Left ventricle myocardium superior (tissue), 1 donor: Measurements from ENCODE around the gene TBC1D9. TPM values are rescaled to one million over a fixed set of nuclear protein-coding genes. Genes with fewer than 3 reads are reported as not detected.
A peak's percentile ranks its signal among the peaks of the same experiment; 100 is the strongest.

ENCODE experiments used
- ATAC-seq: fragments of 200-7000 bp; cut with Tn5 transposase; one replicate; pipeline ENCODE4 v1.9.1; 2020; ENCODE audit warnings: mild to moderate bottlenecking, moderate library complexity
- DNase-seq: peaks from one replicate; pipeline ENCODE4 v3.0.0-alpha.2; 2020
- intact Hi-C: fragments of 100-400 bp; cut with micrococcal nuclease; formaldehyde crosslinking; loops from one replicate; pipeline ENCODE4 v1.11.0; 2022
- total RNA-seq: library from RNA; stranded (reverse); fragmentation: NEBNext Ultra II Directional; extraction: Animal tissue kit (Norgen Biotek cat#: 25700); gene quantifications from one replicate; pipeline ENCODE4 v1.2.1, GENCODE V29; 2021
- donor health status: DM: no; HTN: yes; CAD: no; lungs with severe emphysema.

The TBC1D9 gene
- total RNA-seq, 1 donor from 2014 or later = 12.8 TPM

DNA sequence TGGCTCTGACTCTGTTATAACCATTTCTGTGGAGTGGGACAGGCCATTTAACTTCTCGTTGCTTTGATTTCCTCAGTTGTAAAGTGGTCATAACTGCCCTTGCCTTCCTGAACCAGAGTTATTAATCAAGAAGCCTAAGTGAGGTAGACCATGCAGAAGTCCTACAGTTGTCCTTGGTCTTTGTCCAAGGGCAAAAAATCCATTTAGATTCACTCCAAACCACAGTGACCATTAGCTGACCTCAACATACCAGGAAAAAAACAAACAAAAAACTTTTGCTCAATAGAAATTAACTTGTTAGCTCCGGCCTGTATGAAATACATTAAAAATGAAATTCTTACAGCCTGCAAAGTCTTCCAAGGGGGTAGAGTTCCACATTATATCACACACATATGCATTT, 52.7 kb downstream of the TBC1D9 start:
- ATAC-seq (no peak), DNase-seq (no peak)
- intact Hi-C loops = no loop called here

DNA sequence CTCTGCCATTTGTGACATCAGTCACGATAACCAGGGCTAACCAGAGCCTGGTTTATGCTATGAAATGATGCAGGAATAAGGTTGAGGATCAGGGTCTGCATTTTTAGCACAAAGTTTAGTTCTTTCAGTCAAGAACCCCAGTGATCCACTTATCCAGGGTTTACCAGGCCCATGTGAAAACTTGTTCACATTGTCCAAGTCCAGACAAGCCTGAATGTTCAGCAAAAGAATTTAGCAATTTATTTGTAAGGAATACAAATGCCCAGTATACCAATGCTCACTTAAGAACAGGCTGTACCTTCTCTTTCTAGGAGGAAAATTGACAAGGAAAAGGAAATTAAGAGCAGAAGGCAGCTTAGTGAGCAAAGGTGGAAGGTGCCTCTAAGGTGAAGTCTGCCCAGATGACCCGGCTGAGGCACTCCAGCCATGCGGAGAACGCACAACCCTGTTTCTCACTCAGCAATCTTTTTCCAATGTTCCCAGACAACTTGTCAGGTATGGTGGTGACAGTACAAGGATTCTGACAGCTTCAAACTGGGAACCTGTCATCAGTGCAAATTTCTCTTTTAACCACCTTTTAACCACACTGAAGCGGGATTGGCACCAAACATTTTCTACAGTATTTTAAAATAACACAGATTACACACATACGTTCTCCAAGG, 54.0 kb downstream of the TBC1D9 start:
- intact Hi-C loops = no loop called here
- DNase-seq (no peak), ATAC-seq (peak; percentile 71)

DNA sequence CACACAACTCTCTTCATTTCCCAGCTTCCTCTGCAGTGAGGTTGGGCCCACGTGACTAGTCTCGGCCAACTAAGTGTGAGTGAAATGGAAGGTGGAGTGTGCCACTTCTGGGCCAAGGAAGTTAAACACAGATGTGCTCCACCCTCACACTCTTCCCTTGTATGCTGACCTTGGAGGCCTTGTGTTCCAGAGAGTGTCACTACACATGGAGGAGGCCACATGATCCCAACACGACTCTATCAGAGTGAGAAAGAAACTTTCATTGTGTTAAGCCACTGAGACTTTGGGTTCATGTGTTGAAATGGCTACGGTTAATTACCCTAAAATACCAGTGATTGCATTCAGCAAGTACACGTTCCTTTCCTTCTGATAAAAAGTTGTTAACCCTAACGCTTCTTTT, 55.1 kb downstream of the TBC1D9 start:
- ATAC-seq (no peak), DNase-seq (no peak)
- intact Hi-C loops = no loop called here

DNA sequence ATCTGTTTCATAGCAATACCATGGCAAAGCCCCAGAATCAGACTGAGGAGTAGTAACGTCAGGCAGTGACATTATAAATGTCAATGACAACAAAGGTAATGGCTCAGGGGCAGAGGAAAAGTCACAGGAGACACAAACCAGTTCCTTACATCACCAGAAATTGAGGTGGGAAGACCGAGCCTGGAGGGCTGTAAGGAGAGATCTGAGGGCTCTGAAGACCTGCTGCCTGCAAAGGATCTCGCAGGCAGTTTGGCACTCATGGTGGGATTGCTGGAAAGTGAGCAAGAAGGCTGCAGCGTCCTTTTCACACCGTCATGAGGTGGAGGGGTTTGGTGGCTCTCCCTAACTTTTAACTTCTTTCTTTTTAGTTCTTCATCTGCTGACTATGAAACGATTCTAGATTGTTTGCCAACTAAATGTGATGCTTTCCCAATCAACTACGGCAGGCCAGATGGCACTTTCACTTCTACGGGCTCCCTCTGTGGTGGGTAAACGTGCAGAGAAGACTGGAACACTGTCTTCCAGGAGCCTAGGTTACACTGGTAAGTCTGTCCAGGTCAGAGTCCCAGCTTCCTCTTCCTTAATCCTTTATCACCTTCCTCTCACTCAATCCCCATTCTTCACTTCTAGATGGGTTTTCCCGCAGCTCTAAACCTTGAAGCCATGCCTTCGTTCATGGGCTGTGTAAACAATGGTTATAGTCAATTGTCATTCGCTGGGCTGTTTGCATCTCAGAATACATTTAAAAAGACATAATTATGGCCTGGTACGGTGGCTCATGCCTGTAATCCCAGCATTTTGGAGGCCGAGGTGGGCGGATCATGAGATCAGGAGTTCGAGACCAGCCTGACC, 58.2 kb downstream of the TBC1D9 start:
- intact Hi-C loops = no loop called here
- ATAC-seq (no peak), DNase-seq (no peak)

DNA sequence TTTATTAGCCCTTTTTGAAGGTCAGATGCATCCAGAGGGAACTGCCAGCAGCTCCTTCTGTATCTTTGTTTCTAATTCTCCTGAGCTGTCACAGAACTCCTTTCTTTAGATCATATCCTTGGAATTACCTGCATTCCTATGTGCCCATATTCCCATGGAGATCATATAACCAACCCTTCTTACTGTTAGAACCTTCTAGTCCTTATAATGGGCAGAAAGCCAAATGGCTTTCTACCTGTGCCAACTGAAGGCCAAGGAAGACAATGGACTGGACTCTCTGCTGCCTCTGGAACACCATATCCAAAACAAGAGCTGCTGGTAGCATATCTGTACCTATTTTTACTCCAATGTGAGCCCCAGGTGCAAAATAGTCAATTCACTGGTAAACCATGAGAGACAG, 60.7 kb downstream of the TBC1D9 start:
- DNase-seq (no peak), ATAC-seq (no peak)
- intact Hi-C loops = no loop called here

DNA sequence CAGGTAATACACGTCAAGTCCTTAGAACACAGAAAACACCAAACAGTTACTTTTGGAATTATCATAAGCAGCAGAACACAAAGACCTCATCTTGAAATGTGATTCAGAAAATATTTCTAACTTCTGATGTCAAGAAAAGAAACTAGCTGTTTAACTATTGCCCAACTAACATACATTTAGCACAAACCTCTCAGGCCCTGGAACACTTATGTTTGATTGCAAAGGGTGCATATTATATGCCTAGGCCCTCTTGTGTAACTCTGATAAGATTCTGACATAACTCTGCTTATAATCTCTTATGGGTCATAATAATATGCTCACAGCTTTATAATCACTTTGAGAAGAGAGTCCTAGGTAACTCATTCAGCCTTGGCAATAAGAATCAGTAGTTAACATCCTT, 62.6 kb downstream of the TBC1D9 start:
- intact Hi-C loops = no loop called here
- no peak for ATAC-seq

DNA sequence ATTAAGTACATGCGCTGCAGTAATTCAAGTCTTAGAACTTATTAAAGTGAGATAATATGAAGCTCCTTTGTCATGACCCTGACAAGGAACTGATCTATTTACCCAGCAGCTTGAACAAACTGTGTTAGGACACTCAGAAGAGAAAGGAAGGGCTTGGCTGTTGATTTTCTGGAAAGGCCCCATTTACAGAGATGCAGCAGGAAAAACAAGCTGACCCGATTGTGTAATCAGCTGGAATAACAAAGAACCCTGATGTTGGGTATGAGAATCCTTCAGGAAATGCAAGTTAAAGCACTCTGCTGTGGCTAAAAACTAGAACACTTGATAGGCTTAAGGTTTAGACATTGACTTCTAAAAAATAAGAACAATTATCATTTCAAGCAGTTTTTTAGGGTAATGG, 64.8 kb downstream of the TBC1D9 start:
- DNase-seq (no peak), ATAC-seq (peak; percentile 86)
- intact Hi-C loops = no loop called here

More for the DNA sequence above, 62.6 kb downstream of the TBC1D9 start:
- no peak for DNase-seq

DNA sequence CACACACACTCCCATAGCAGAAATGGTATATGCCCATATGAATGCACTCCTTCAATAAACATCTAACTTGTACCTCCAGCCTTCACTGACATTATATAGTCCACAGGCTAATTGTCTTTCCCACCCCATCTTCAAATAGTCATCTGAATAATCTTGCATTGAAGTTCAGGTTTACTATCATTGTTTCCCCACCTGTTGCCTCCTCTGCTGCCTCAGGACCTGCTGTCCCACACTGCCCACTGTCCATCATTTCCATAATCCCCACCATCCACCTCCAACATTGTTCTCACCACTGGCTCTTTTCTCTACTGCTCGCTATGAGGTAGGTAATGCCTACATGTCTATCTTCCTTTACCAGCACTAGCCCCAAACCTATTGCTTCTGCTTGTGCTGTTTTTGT, 66.1 kb downstream of the TBC1D9 start:
- intact Hi-C loops = no loop called here
- DNase-seq = no peak
- ATAC-seq = no peak

DNA sequence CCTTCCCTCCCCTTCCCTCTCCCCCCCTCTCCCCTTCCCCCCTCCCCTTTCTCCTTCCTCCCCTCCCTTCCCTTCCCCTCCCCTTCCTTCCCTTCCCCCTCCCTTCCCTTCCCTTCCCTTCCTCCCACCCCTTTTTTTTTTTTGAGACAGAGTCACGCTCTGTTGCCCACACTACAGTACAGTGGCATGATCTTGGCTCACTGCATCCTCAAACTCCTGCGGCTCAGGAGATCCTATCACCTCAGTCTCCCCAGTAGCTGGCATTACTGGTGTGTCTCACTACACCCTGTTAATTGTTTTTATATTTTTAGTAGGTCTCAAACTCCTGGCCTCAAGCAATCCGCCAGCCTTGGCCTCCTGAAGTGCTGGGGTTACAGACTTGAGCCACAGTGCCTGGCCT, 66.6 kb downstream of the TBC1D9 start:
- intact Hi-C loops = no loop called here
- DNase-seq = no peak
- ATAC-seq = no peak

DNA sequence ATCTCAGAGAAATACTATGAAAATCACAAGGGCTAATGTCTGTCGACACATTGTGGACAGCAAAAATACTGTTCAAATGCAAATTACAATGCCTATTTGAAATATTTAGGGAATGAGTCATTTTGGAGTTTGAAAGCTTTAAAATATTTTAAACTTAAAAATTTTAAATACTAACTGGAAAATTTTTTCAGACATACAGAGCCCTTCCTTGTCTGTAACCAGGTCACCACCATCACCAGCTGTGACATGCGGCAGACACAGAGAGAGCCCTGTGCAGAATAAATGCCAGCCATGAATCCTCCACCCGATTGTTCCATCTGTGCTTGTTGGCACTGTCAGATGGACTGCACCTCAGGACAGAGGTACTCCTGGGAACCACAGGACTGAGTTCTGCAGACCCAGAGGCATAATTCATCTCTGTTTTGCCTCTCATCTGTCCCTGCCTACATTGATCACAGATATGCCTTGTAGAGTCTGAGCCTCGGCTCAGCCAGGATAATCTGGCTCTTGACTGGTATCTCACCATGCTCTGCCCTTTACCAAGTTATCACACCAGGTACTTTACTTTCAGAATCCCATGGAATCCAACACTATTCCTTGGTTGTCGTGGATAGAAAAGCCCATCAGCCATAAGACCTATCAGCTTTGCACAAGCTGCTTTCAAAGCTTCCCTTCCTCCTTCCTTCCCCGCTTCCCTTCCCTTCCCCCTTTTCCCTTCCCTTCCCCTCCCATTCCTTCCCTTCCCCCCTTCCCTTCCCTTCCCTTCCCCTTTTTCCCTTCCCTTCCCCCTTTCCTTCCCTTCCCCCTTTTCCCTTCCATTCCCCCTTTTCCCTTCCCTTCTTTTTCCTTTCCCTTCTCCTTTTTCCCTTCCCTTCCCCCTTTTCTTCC, 67.2 kb downstream of the TBC1D9 start:
- ATAC-seq (peak; percentile 23), DNase-seq (no peak)
- intact Hi-C loops = no loop called here

DNA sequence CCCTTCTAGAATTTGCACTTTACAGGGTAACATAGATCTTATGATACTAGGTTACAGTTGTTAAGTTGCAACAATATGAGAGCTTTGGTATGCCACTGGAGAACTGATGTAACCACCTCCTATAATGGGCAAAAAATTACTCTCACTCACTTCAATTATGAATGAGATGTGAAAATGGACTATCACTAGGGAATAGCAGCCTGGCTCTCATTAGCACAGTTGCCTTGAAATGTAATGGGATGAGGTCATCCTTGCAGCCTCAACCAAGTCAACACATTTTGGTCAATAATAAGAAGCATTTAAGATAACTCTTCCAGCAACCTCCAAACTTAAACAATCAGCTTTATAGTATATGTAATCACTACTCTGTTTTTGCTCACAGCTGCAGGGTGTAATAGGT, 69.4 kb downstream of the TBC1D9 start:
- DNase-seq (no peak), ATAC-seq (peak; percentile 42)
- intact Hi-C loops = no loop called here

DNA sequence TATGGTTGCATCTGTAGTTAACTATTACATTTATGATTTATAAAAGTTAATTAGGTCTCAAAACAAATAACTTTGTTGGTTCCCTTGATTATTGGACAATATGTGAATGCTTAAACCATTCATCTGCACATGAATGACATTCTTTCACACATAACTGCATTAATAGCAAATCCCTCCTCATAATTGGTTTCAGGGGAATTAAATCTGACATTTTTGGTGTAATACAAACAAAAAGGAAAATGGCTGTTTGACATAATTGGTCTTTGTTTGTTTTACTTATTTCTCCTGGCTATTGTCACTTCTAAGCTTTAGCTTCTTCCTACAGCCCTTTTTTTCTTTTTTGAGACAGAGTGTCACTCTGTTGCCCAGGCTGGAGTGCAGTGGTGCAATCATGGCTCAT, 71.9 kb downstream of the TBC1D9 start:
- DNase-seq (no peak), ATAC-seq (no peak)
- intact Hi-C loops = no loop called here

DNA sequence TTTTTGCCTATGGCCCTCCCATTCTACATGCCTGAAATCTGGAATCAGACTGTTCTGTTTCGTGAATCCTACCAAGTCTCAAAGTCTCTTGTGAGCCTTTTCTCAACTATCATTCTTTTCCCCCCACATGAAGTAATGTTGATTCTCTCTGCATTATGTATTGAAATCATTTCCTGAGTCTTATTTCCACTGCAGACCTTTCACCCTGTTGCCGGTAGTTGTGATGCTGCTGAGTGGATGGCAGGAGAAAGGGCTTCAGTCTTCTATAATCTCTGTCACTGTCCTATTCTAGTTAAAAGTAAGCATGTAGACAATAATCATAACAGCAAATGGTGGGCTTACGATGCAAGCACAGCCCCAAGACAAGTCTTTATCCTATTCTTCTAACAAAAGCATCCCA, 75.0 kb downstream of the TBC1D9 start:
- no peak for ATAC-seq
- intact Hi-C loops = no loop called here
- DNase-seq = no peak

DNA sequence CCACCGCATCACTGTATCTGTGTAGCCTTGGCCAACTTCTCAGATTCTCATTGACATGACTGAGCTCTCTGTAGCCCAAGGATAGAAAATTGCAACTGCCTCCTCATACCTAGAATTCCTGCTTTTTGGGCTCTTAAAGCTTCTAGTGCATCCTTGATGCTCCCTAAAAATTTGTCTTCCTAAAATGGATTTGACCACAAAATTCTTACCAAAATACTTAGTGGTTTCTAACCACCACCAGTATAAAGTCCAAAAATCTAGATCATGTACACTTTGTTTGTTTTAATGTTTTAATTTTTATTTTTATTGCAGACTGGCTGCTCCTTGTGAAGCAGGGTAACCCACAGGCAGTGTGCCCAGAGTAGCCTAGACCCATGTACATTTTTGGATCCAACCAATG, 75.5 kb downstream of the TBC1D9 start:
- intact Hi-C loops = no loop called here
- no peak for DNase-seq
- no peak for ATAC-seq

DNA sequence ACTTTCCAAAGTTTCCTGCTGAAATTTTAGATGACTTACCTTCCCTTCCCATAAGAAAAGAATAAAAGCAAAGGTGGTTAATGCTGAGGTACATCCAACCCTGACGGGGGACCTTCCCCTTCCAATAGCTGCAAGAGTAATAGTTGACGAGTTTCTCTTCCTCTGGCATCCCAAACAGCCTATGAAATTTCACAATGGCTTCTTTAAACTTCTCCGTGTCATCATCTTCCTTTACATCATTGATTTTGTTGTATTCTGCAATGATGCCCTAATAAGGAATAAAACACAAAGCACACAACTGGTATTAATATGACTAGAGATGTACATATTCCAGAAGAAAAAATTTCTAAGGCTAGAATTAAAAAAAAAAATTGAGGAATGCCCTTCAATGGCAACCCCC, 76.6 kb downstream of the TBC1D9 start:
- DNase-seq (no peak), ATAC-seq (no peak)
- intact Hi-C loops = no loop called here

DNA sequence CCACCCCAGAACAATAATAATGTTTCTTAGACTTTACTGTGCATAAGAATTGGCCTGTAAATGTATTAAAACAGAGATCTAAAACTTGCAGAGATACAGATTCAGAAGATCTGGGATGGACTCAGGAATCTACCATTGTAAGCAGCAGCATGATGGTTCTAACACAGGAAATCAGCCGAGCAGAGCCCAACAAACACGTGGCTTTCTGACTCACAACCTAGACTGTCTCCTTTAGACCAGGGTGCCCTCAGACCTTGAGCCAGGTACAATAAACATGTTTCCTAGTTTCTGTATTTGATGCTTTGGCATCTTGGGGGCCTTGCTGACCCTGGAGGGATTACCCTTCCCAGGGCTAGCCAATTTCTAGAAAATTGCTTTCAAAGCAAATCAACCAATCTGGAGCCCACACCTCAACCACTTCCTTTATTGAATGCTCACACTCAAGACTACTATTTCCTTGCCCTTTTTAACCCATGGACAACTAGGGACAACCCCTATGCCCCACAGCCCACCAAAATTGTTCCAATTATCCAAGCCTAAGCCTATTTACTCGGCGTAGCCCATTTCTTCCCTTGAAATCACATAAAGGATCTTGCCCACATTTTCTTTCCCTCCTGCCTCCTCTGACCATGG, 80.5 kb downstream of the TBC1D9 start:
- intact Hi-C loops = no loop called here
- no peak for ATAC-seq
- no peak for DNase-seq

DNA sequence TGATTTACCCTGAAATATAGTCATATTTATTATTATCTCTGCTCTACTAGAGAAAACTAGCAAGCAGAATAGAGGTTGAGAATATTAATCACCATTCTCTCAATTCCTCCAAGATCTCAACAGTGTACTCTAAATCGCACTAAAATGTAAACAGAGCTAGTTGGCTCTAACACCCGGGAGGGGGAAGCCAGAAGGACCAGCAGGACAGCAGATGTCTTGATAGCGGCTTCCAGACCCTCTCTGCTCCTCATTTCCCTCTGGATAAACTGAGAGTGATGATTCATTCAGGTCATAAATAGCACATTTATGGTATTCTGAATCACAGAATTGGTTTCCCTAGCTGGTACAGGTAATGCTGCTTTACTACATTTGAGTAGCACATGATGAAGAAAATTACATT, 82.5 kb downstream of the TBC1D9 start:
- ATAC-seq = no peak
- intact Hi-C loops = no loop called here
- DNase-seq = no peak

DNA sequence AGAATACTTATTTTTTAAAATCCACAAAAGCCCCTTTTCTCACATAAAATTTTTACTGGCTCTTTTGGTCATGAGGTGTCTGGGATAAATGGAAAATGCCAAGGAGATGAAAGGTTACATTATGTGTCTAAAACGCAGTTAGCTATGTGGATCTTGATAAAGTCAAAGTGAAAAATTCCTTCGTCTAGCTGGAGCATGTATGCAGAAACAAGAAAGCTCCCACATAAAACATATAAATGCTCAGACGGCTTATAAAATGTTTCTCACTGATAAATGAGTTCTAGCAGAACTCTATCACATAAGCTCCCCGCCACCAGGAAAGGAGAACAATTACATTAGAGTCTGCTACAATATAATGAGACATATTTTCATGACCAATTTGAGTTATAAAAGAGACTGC, 83.8 kb downstream of the TBC1D9 start:
- ATAC-seq (no peak), DNase-seq (no peak)
- intact Hi-C loops = no loop called here

DNA sequence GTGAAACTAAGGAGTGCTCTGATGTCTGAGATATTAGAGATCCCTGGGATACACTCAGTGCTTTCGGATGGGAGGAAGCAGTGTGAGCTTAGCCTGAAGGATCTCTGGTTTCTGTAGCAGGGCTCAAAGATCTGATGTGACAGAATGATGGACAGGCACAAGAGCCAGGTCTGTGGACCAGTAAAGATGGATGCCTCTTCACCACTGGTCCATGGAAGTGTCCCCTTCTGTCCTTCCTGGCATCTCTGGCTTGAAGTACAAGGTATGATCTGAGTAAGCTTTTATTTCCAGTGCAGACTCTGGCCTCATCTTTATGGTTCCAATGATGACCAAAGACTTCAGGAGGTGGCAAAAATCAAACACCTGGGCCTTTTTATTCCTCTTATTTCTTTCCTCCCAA, 88.1 kb downstream of the TBC1D9 start:
- intact Hi-C loops = no loop called here
- DNase-seq = no peak
- no peak for ATAC-seq
